Progenitor cell of endocrine pancreas (in vitro differentiated cells): ENCODE data around the gene NR1H4. TPM values are rescaled to one million over a fixed set of nuclear protein-coding genes. Genes with fewer than 3 reads are reported as not detected.

ENCODE experiments used
- DNase-seq: peaks from one replicate; pipeline ENCODE4 v3.0.0; 2021; ENCODE audit warnings: low spot score; ENCODE audit not compliant: unreplicated experiment
- H3K27ac Mint-ChIP-seq: 2 replicates; pipeline ENCODE4 v1.8.0; 2021; ENCODE audit warnings: mild to moderate bottlenecking, moderate library complexity, mixed read lengths
- H3K27me3 Mint-ChIP-seq: 2 replicates; pipeline ENCODE4 v1.8.0; 2021; ENCODE audit warnings: mixed read lengths
- H3K36me3 Mint-ChIP-seq: 2 replicates; pipeline ENCODE4 v1.8.0; 2022; ENCODE audit warnings: mixed read lengths; ENCODE audit not compliant: insufficient read depth
- H3K4me1 Mint-ChIP-seq: 2 replicates; pipeline ENCODE4 v1.8.0; 2021; ENCODE audit warnings: low read depth, mixed read lengths
- H3K4me3 Mint-ChIP-seq: 2 replicates; pipeline ENCODE4 v1.8.0; 2021; ENCODE audit warnings: low read depth, mild to moderate bottlenecking, moderate library complexity, mixed read lengths
- H3K9me3 Mint-ChIP-seq: 2 replicates; pipeline ENCODE4 v1.8.0; 2021; ENCODE audit warnings: low read depth, mixed read lengths
- total RNA-seq: library from RNA; stranded (reverse); gene quantifications from 2 replicates; pipeline ENCODE4 v1.2.1, GENCODE V29; 2021
- TF ChIP-seq, protein P1 (sequence below): fragments of 200-600 bp; sonication (generic); IDR thresholded peaks from one replicate; pipeline ENCODE4 v1.5.0; 2021; ENCODE audit warnings: antibody characterized with exemption, mild to moderate bottlenecking; ENCODE audit not compliant: unreplicated experiment

NR1H4 gene
- total RNA-seq, 1 donor from 2014 or later = not detected

DNA sequence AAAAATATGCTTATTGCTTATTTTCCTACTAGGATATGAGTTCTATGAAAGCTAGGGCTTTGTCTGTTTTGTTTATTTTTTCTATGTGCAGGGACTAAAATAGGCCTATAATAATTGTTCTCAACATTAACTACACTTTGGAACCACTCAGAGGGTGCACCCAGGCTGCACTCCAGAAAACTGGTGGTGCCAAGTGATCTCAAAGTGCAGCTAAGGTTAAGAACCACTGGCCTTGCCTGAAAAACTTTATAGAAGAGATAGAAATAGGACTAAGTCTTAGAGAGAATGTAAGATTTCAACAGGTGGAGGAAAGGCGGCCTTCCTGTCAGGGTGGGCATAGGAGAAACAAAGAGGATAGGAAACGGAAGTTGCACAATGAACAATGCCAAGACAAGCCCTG, 37.7 kb upstream of the NR1H4 start:
- Mint-ChIP-seq H3K4me1 (peaks cover 10% of the 10 kb centered on the region), H3K9me3 (peaks cover 3% of the 10 kb centered on the region), H3K4me3 (no peak overlapping the region), H3K36me3 (no peaks in the 10 kb centered on the region), H3K27me3 (peaks cover under 1% of the 10 kb centered on the region), H3K27ac (no peak overlapping the region)
- no peak for DNase-seq
- TF ChIP-seq, protein P1, sequence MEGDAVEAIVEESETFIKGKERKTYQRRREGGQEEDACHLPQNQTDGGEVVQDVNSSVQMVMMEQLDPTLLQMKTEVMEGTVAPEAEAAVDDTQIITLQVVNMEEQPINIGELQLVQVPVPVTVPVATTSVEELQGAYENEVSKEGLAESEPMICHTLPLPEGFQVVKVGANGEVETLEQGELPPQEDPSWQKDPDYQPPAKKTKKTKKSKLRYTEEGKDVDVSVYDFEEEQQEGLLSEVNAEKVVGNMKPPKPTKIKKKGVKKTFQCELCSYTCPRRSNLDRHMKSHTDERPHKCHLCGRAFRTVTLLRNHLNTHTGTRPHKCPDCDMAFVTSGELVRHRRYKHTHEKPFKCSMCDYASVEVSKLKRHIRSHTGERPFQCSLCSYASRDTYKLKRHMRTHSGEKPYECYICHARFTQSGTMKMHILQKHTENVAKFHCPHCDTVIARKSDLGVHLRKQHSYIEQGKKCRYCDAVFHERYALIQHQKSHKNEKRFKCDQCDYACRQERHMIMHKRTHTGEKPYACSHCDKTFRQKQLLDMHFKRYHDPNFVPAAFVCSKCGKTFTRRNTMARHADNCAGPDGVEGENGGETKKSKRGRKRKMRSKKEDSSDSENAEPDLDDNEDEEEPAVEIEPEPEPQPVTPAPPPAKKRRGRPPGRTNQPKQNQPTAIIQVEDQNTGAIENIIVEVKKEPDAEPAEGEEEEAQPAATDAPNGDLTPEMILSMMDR = no peak

DNA sequence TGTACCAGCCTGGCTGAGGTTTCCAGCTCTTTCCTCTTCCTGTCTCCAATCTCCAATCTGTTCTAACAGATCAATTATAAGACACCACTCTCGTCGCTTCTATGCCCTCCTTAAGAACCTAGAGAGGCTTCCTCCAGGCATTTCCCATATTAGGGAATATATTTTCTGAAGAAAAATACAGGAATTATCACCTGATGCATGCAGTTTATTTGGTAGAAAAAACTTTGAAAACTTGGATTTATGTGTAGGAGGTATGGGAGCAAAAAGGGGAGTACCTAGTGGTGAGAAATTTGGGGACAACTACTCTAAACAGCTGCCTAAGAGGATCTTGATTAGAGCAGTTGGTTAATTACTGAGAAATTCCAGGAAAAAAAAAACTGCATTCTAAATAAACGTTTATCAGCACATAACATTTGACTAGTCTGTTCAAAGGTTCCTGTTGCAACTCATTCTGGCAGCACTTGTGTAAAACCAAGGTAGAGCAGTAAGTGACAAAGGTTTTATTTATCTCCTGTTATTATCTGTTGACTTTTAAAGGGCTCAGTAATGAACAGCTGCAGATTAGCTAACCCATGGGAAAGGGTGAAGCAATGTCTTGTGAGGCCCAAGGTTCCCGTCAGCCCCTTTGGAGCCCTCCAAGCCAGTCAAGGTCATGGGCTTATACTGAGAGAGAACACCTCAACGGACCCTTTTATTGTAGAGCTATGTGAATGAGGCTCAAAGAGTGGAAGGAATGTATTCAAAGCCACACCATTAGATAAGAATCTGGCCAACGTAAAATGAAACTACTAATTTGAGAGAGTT, 36.4 kb upstream of the NR1H4 start:
- no peaks in the 10 kb centered on the region for H3K36me3 Mint-ChIP-seq
- TF ChIP-seq, protein P1 = no peak
- no peak for DNase-seq
- H3K27me3 Mint-ChIP-seq = peaks cover 5% of the 10 kb centered on the region
- H3K27ac Mint-ChIP-seq = no peak overlapping the region
- H3K4me3 Mint-ChIP-seq = no peak overlapping the region
- peaks cover 3% of the 10 kb centered on the region for H3K9me3 Mint-ChIP-seq
- H3K4me1 Mint-ChIP-seq = peaks cover 10% of the 10 kb centered on the region

DNA sequence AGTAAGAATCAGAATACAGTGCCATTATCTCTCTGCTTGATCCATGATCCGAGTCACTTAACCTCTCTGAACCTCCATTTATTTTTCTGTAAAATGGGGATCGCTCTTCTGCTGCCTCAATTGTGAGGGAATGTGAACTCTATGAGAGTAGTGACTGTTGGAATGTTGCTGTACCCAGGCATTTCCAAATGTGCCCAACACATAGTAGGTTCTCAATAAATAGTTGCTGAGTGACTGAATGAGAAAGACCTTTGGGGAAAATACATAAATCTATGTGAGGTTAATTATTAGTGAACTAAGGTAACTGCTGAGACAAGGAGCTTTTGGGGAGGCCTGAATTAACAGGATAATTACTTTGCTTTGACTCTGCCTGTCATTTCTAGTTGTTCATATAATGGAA, 33.9 kb upstream of the NR1H4 start:
- Mint-ChIP-seq H3K4me3 (no peak overlapping the region), H3K27me3 (peaks cover 5% of the 10 kb centered on the region), H3K4me1 (peaks cover 10% of the 10 kb centered on the region), H3K36me3 (no peaks in the 10 kb centered on the region), H3K9me3 (peaks cover 3% of the 10 kb centered on the region), H3K27ac (no peak overlapping the region)
- DNase-seq = no peak
- TF ChIP-seq, protein P1 = no peak

DNA sequence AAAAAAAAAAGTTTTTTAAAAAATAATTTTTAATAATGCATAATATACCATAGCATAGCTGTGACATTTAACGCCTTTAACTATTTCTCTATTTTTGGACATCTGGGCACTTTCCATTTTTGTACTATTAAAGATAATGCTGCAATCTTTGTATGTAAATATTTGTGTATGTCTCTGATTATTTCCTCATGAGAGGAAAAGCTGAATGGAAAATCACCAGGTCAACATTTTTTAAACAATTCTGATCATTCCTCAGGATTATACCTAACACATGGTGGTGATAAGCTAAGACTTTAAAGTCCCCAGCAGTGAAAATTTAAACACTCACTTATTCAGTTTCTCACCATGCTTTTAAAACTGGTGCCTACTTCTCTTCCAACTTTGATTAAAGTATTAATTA, 31.3 kb upstream of the NR1H4 start:
- H3K4me1 Mint-ChIP-seq = peaks cover 9% of the 10 kb centered on the region
- no peak for DNase-seq
- peaks cover 5% of the 10 kb centered on the region for H3K27me3 Mint-ChIP-seq
- H3K27ac Mint-ChIP-seq = no peak overlapping the region
- peaks cover 3% of the 10 kb centered on the region for H3K9me3 Mint-ChIP-seq
- H3K4me3 Mint-ChIP-seq = no peak overlapping the region
- no peaks in the 10 kb centered on the region for H3K36me3 Mint-ChIP-seq
- TF ChIP-seq, protein P1 = no peak

DNA sequence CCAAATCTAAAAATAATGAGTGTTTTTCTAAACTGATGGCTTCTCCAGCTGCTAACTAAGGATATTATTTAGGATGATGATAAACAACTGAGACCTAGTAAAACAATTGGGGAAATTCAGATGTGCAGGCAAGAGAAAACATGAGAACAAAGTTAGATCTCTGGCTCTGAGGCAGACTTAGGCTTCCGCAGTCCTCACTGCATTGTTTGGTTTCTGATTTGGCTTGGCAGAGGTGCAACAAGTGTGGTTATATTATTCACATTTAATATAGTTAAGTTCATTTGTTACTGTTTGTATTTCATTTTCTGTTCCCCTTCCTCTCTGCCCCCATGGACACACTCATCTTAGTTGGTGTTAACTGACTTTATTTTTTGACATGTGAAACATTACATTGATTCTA, 30.2 kb upstream of the NR1H4 start:
- TF ChIP-seq, protein P1 = no peak
- H3K9me3 Mint-ChIP-seq = no peaks in the 10 kb centered on the region
- no peak overlapping the region for H3K4me3 Mint-ChIP-seq
- no peak for DNase-seq
- H3K36me3 Mint-ChIP-seq = no peaks in the 10 kb centered on the region
- H3K27ac Mint-ChIP-seq = no peak overlapping the region
- peaks cover 10% of the 10 kb centered on the region for H3K4me1 Mint-ChIP-seq
- peaks cover 5% of the 10 kb centered on the region for H3K27me3 Mint-ChIP-seq
